Esophagus squamous epithelium (tissue), 4 donors: ENCODE data around the gene SPAM1.

Experiments used
- POLR2A ChIP-seq, 4 donors: fragments of 450-650 bp; IDR thresholded peaks; one replicate each; pipeline ENCODE4 v1.6.1; 2017; ENCODE audit warnings: antibody characterized with exemption in 4 of 4, mild to moderate bottlenecking in 4 of 4, moderate library complexity in 3 of 4
- TF ChIP-seq, protein P1 (sequence below), 6 experiments: fragments of 450-650 bp in 4 of 6; fragments of 200-600 bp in 2 of 6; sonication (generic) in 2 of 6; IDR thresholded peaks; one replicate each; pipeline ENCODE4 v1.5.1; 2016 to 2019; ENCODE audit warnings: antibody characterized with exemption in 6 of 6, mild to moderate bottlenecking in 4 of 6, moderate library complexity in 4 of 6

DNA sequence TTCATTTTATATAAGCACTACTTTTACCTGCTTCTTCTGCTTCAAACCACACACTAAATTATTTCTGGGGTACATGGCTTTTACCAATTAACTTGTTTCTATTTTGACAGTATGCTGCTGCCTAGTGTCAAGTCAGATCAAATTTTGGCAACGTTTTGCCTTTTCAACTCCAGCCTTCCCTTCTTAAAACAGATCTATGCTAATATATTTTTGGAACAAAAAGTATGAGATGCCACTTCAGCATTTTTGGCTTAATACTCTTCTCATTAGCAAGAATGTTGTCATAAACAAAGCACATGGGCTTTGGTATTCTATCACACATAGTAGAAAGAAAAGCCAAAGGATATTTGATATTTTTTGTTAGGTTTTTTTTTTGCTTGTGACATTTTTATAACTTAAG, 47.8 kb downstream of the SPAM1 start:
- TF ChIP-seq, protein P1, sequence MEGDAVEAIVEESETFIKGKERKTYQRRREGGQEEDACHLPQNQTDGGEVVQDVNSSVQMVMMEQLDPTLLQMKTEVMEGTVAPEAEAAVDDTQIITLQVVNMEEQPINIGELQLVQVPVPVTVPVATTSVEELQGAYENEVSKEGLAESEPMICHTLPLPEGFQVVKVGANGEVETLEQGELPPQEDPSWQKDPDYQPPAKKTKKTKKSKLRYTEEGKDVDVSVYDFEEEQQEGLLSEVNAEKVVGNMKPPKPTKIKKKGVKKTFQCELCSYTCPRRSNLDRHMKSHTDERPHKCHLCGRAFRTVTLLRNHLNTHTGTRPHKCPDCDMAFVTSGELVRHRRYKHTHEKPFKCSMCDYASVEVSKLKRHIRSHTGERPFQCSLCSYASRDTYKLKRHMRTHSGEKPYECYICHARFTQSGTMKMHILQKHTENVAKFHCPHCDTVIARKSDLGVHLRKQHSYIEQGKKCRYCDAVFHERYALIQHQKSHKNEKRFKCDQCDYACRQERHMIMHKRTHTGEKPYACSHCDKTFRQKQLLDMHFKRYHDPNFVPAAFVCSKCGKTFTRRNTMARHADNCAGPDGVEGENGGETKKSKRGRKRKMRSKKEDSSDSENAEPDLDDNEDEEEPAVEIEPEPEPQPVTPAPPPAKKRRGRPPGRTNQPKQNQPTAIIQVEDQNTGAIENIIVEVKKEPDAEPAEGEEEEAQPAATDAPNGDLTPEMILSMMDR (IDR thresholded peaks at IDR 0.05) = no peak
- TF ChIP-seq POLR2A (IDR thresholded peaks at IDR 0.05) = no peak
